ENCODE results near the gene CHIT1. TPM values are rescaled to one million over a fixed set of nuclear protein-coding genes. Genes with fewer than 3 reads are reported as not detected.

Gene CHIT1
- total and polyA plus RNA-seq, 2 of the 8 experiments (the other 6 are each of a cell fraction or from before 2014, with no cell fraction given) = not detected

DNA sequence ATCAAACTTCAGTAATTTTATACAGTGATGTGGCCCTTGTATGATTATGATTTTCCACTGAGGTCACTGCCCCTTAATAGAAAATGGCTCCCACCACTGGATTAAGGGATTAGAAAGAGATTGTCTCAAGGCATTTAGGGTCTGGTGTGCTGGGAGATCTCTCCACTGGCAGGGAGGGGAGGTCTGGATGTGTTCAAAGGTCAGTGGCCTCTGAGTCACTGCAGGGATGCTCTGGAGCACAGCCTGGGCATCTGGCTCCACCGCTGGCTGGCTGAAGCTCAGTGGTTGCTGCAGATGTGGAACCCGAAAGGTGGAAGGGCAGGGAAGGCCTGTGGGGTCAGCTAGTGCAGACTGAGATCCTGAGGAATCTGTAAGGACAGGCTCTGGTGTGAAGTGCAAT lies 24.7 kb downstream of the CHIT1 start (continued):
- TF ChIP-seq, protein P1, sequence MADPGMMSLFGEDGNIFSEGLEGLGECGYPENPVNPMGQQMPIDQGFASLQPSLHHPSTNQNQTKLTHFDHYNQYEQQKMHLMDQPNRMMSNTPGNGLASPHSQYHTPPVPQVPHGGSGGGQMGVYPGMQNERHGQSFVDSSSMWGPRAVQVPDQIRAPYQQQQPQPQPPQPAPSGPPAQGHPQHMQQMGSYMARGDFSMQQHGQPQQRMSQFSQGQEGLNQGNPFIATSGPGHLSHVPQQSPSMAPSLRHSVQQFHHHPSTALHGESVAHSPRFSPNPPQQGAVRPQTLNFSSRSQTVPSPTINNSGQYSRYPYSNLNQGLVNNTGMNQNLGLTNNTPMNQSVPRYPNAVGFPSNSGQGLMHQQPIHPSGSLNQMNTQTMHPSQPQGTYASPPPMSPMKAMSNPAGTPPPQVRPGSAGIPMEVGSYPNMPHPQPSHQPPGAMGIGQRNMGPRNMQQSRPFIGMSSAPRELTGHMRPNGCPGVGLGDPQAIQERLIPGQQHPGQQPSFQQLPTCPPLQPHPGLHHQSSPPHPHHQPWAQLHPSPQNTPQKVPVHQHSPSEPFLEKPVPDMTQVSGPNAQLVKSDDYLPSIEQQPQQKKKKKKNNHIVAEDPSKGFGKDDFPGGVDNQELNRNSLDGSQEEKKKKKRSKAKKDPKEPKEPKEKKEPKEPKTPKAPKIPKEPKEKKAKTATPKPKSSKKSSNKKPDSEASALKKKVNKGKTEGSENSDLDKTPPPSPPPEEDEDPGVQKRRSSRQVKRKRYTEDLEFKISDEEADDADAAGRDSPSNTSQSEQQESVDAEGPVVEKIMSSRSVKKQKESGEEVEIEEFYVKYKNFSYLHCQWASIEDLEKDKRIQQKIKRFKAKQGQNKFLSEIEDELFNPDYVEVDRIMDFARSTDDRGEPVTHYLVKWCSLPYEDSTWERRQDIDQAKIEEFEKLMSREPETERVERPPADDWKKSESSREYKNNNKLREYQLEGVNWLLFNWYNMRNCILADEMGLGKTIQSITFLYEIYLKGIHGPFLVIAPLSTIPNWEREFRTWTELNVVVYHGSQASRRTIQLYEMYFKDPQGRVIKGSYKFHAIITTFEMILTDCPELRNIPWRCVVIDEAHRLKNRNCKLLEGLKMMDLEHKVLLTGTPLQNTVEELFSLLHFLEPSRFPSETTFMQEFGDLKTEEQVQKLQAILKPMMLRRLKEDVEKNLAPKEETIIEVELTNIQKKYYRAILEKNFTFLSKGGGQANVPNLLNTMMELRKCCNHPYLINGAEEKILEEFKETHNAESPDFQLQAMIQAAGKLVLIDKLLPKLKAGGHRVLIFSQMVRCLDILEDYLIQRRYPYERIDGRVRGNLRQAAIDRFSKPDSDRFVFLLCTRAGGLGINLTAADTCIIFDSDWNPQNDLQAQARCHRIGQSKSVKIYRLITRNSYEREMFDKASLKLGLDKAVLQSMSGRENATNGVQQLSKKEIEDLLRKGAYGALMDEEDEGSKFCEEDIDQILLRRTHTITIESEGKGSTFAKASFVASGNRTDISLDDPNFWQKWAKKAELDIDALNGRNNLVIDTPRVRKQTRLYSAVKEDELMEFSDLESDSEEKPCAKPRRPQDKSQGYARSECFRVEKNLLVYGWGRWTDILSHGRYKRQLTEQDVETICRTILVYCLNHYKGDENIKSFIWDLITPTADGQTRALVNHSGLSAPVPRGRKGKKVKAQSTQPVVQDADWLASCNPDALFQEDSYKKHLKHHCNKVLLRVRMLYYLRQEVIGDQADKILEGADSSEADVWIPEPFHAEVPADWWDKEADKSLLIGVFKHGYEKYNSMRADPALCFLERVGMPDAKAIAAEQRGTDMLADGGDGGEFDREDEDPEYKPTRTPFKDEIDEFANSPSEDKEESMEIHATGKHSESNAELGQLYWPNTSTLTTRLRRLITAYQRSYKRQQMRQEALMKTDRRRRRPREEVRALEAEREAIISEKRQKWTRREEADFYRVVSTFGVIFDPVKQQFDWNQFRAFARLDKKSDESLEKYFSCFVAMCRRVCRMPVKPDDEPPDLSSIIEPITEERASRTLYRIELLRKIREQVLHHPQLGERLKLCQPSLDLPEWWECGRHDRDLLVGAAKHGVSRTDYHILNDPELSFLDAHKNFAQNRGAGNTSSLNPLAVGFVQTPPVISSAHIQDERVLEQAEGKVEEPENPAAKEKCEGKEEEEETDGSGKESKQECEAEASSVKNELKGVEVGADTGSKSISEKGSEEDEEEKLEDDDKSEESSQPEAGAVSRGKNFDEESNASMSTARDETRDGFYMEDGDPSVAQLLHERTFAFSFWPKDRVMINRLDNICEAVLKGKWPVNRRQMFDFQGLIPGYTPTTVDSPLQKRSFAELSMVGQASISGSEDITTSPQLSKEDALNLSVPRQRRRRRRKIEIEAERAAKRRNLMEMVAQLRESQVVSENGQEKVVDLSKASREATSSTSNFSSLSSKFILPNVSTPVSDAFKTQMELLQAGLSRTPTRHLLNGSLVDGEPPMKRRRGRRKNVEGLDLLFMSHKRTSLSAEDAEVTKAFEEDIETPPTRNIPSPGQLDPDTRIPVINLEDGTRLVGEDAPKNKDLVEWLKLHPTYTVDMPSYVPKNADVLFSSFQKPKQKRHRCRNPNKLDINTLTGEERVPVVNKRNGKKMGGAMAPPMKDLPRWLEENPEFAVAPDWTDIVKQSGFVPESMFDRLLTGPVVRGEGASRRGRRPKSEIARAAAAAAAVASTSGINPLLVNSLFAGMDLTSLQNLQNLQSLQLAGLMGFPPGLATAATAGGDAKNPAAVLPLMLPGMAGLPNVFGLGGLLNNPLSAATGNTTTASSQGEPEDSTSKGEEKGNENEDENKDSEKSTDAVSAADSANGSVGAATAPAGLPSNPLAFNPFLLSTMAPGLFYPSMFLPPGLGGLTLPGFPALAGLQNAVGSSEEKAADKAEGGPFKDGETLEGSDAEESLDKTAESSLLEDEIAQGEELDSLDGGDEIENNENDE (IDR thresholded peaks at IDR 0.05; ENCODE audit: insufficient replicate concordance, low read length) = no peak
- TF ChIP-seq EGR1 (IDR thresholded peaks at IDR 0.05; ENCODE audit: borderline replicate concordance, low read depth, low read length) (no peak), POLR2A (IDR thresholded peaks at IDR 0.05; ENCODE audit: control extremely low read depth in 1 of 2, low read depth in 2 of 2, low read length in 2 of 2) (no peak), SIRT6 (IDR thresholded peaks at IDR 0.05; ENCODE audit: low read length) (no peak), RAD21 (IDR thresholded peaks at IDR 0.05 in 1 of 2, conservative IDR thresholded peaks at IDR 0.05 in 1 of 2; ENCODE audit: low read depth in 2 of 2, low read length in 2 of 2) (no peak), SP1 (IDR thresholded peaks at IDR 0.05; ENCODE audit: low read depth, low read length) (no peak), JUN (IDR thresholded peaks at IDR 0.05; ENCODE audit: low read depth, low read length) (no peak), HDAC6 (IDR thresholded peaks at IDR 0.05; ENCODE audit: low read depth, low read length) (no peak), PHF8 (conservative IDR thresholded peaks at IDR 0.05; ENCODE audit: low read depth, low read length) (no peak), TCF12 (IDR thresholded peaks at IDR 0.05; ENCODE audit: low read depth, low read length) (no peak), KDM4A (IDR thresholded peaks at IDR 0.05; ENCODE audit: low read depth, low read length, severe bottlenecking) (no peak)
- TF ChIP-seq, protein P2, sequence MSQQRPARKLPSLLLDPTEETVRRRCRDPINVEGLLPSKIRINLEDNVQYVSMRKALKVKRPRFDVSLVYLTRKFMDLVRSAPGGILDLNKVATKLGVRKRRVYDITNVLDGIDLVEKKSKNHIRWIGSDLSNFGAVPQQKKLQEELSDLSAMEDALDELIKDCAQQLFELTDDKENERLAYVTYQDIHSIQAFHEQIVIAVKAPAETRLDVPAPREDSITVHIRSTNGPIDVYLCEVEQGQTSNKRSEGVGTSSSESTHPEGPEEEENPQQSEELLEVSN (IDR thresholded peaks at IDR 0.05) = no peak

Data from H1 (cell line).